ENCODE results near the gene TTYH3. TPM values are rescaled to one million over a fixed set of nuclear protein-coding genes. Genes with fewer than 3 reads are reported as not detected.

The TTYH3 gene
- total RNA-seq, 2 donors from 2014 or later: 145 to 152 TPM

- WGBS, 2 experiments (ENCODE audit: insufficient coverage in 1 of 2, insufficient read length in 1 of 2): 91 to 98% methylated on average over 16 to 30 of the region's 30 CpGs
- peaks cover 12% of the 10 kb centered on the region for H3K27me3 Mint-ChIP-seq (ENCODE audit: insufficient read depth)
- H3K4me1 Mint-ChIP-seq: no peaks in the 10 kb centered on the region
- no peak overlapping the region for H3K4me3 ChIP-seq (ENCODE audit: low read length)
- DNase-seq: no peak
- no peak overlapping the region for H3K4me3 Mint-ChIP-seq
- TF ChIP-seq CTCF (conservative IDR thresholded peaks at IDR 0.05): no peak
- no peaks in the 10 kb centered on the region for H3K36me3 ChIP-seq (ENCODE audit: control insufficient read depth, insufficient read depth, low read length)
- H3K27ac ChIP-seq (ENCODE audit: low read depth, low read length): peak overlapping the region; percentile 70
- H3K36me3 Mint-ChIP-seq (ENCODE audit: low read depth): peaks cover 9% of the 10 kb centered on the region
- H3K4me1 ChIP-seq (ENCODE audit: control insufficient read depth, insufficient read depth, low read length): no peaks in the 10 kb centered on the region
- H3K9ac ChIP-seq (ENCODE audit: extremely low read depth, low read length, poor library complexity, severe bottlenecking): no peak overlapping the region
- H3K9me3 ChIP-seq (ENCODE audit: control insufficient read depth, low read length): no peaks in the 10 kb centered on the region
- peak overlapping the region; percentile 35 for H3K27ac Mint-ChIP-seq
- no peaks in the 10 kb centered on the region for H3K27me3 ChIP-seq (ENCODE audit: control insufficient read depth, insufficient read depth, low read length, poor library complexity, severe bottlenecking)
- H3K9me3 Mint-ChIP-seq: no peaks in the 10 kb centered on the region
Measured at GRCh38 chr7:2663121-2663886, 31.5 kb downstream of the TTYH3 start.

- WGBS, 2 experiments (ENCODE audit: insufficient coverage in 1 of 2, insufficient read length in 1 of 2): 80 to 88% methylated on average over 2 to 4 of the region's 4 CpGs
- no peak for DNase-seq
- Histone ChIP-seq H3K27me3 (ENCODE audit: control insufficient read depth, insufficient read depth, low read length, poor library complexity, severe bottlenecking) (no peaks in the 10 kb centered on the region), H3K9ac (ENCODE audit: extremely low read depth, low read length, poor library complexity, severe bottlenecking) (no peak overlapping the region), H3K36me3 (ENCODE audit: control insufficient read depth, insufficient read depth, low read length) (no peaks in the 10 kb centered on the region), H3K9me3 (ENCODE audit: control insufficient read depth, low read length) (no peaks in the 10 kb centered on the region), H3K4me1 (ENCODE audit: control insufficient read depth, insufficient read depth, low read length) (no peaks in the 10 kb centered on the region), H3K4me3 (ENCODE audit: low read length) (no peak overlapping the region), H3K27ac (ENCODE audit: low read depth, low read length) (no peak overlapping the region)
- no peak for TF ChIP-seq CTCF (conservative IDR thresholded peaks at IDR 0.05)
- H3K27me3 Mint-ChIP-seq (ENCODE audit: insufficient read depth): peaks cover 14% of the 10 kb centered on the region
- peak overlapping the region; percentile 35 for H3K27ac Mint-ChIP-seq
- peaks cover 4% of the 10 kb centered on the region for H3K36me3 Mint-ChIP-seq (ENCODE audit: low read depth)
- no peaks in the 10 kb centered on the region for H3K9me3 Mint-ChIP-seq
- H3K4me3 Mint-ChIP-seq: no peak overlapping the region
- H3K4me1 Mint-ChIP-seq: no peaks in the 10 kb centered on the region
Measured at GRCh38 chr7:2663960-2664359, 32.2 kb downstream of the TTYH3 start.

GRCh38 chr7:2665359-2665791, 33.6 kb downstream of the TTYH3 start:
- 95% methylated on average over 25 to 33 of the region's 33 CpGs for WGBS, 2 experiments (ENCODE audit: insufficient coverage in 1 of 2, insufficient read length in 1 of 2)
- peaks cover 4% of the 10 kb centered on the region for H3K36me3 Mint-ChIP-seq (ENCODE audit: low read depth)
- no peaks in the 10 kb centered on the region for H3K9me3 ChIP-seq (ENCODE audit: control insufficient read depth, low read length)
- H3K4me3 ChIP-seq (ENCODE audit: low read length): no peak overlapping the region
- H3K9ac ChIP-seq (ENCODE audit: extremely low read depth, low read length, poor library complexity, severe bottlenecking): no peak overlapping the region
- no peaks in the 10 kb centered on the region for H3K4me1 ChIP-seq (ENCODE audit: control insufficient read depth, insufficient read depth, low read length)
- H3K9me3 Mint-ChIP-seq: no peaks in the 10 kb centered on the region
- no peaks in the 10 kb centered on the region for H3K36me3 ChIP-seq (ENCODE audit: control insufficient read depth, insufficient read depth, low read length)
- peaks cover 22% of the 10 kb centered on the region for H3K27me3 Mint-ChIP-seq (ENCODE audit: insufficient read depth)
- no peak for TF ChIP-seq CTCF (conservative IDR thresholded peaks at IDR 0.05)
- DNase-seq: no peak
- no peaks in the 10 kb centered on the region for H3K4me1 Mint-ChIP-seq
- no peak overlapping the region for H3K27ac Mint-ChIP-seq
- no peak overlapping the region for H3K4me3 Mint-ChIP-seq
- no peak overlapping the region for H3K27ac ChIP-seq (ENCODE audit: low read depth, low read length)
- no peaks in the 10 kb centered on the region for H3K27me3 ChIP-seq (ENCODE audit: control insufficient read depth, insufficient read depth, low read length, poor library complexity, severe bottlenecking)

Data from endodermal cell (in vitro differentiated cells).